Activated B cell treated with CpG ODN at 0.5 μM for 24 hours (primary cell): ENCODE results near the gene ADAMTSL2. TPM values are rescaled to one million over a fixed set of nuclear protein-coding genes. Genes with fewer than 3 reads are reported as not detected.

ENCODE experiments used
- ATAC-seq: fragments of 200-7000 bp; cut with Tn5 transposase; one replicate; pipeline ENCODE4 v1.10.0; 2021; ENCODE audit warnings: low read depth, mild to moderate bottlenecking, moderate library complexity
- CTCF ChIA-PET: fragments of 350-600 bp; sonication (Branson Sonifier 250); formaldehyde crosslinking; loops from one replicate; lab custom pipeline; 2021; ENCODE audit warnings: antibody characterized with exemption; lab: Charles Lee
- POLR2A ChIA-PET: fragments of 350-600 bp; sonication (Branson Sonifier 250); formaldehyde crosslinking; loops from one replicate; lab custom pipeline; 2021; ENCODE audit warnings: antibody characterized with exemption; lab: Charles Lee
- DNase-seq: peaks from one replicate; pipeline ENCODE4 v3.0.0; 2022
- H3K27ac Mint-ChIP-seq: one replicate; pipeline ENCODE4 v1.8.0; 2020; ENCODE audit warnings: mixed read lengths
- H3K27me3 Mint-ChIP-seq: one replicate; pipeline ENCODE4 v1.8.0; 2021; ENCODE audit warnings: mixed read lengths
- H3K36me3 Mint-ChIP-seq: one replicate; pipeline ENCODE4 v1.8.0; 2021; ENCODE audit warnings: low read depth, mixed read lengths
- H3K4me1 Mint-ChIP-seq: one replicate; pipeline ENCODE4 v1.8.0; 2021; ENCODE audit warnings: mixed read lengths
- H3K4me3 Mint-ChIP-seq: one replicate; pipeline ENCODE4 v1.8.0; 2020; ENCODE audit warnings: mild to moderate bottlenecking, mixed read lengths
- H3K9me3 Mint-ChIP-seq: one replicate; pipeline ENCODE4 v1.8.0; 2020; ENCODE audit warnings: mixed read lengths
- intact Hi-C: fragments of 100-400 bp; cut with micrococcal nuclease; formaldehyde crosslinking; loops from one replicate; pipeline ENCODE4 v1.15.1; 2024
- total RNA-seq: library from RNA; stranded (reverse); gene quantifications from 2 replicates; pipeline ENCODE4 v1.2.3, GENCODE V29; 2022
- TF ChIP-seq, protein P1 (sequence below): fragments of 200-600 bp; IDR thresholded peaks from one replicate; pipeline ENCODE4 v1.8.0; 2022; ENCODE audit warnings: antibody characterized with exemption, mild to moderate bottlenecking

The ADAMTSL2 gene
- total RNA-seq, 1 donor from 2014 or later, result not detected

DNA sequence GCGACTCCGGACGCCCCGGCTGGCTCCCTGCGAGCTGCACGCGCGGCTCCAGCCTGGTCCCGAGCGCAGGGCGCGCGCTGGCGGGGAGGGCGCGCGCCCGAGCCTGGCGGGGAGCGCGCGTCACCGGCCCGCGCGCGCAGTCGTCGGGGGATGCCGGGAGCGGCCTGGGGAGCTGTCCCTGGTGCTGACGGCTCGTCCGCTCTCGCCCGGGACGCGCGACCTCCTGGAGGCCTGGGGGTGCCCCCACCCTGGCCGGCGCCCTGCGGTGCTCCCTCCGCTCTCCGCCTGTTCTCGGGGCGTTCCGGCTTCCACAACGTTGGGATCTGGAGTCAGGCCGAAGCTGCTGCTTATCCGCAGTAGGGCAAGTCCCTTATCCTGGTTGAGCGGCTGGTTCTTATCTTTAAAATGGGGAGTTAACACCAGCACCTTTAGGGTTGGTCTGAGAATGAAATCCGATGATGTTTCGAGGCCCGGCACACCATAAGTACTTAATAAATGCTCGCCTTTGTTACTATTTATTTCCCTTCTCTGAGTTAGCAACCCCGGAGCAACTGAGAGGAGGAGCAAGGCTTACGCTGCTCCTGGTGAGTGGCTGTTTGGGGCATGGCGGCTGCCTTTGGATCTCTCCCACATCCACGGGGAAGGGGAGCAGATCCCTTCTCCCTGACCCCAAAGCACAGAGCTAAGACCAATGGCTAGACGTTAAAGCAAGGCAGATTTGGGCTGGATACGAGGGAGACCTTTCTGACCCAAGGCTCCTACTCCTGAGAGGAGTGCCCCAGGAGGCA, 75.0 kb downstream of the ADAMTSL2 start, which contains the start of gene FAM163B:
FAM163B (minus strand) TSS at position 79 of the 788 bp plus-strand sequence. CDS start 29,166 bp downstream, outside the sequence.
- POLR2A ChIA-PET, result interaction anchor here (0.7 kb wide), 1 partner anchor 745 kb away, joined by 6 read pairs; no protein-coding TSS in a partner anchor
- H3K27ac Mint-ChIP-seq, result no peak within 1 kb of the TSS
- H3K9me3 Mint-ChIP-seq, result no peaks in the 10 kb centered on the region
- CTCF ChIA-PET, result interaction anchor here (0.6 kb wide), 1 partner anchor 114 kb away, joined by 4 read pairs; no protein-coding TSS in a partner anchor
- H3K4me1 Mint-ChIP-seq, result peaks cover 5% of the 10 kb centered on the region
- H3K36me3 Mint-ChIP-seq, result no peaks in the 10 kb centered on the region
- ATAC-seq, result no peak
- no peak for DNase-seq
- no peak within 1 kb of the TSS for H3K4me3 Mint-ChIP-seq
- peaks cover 45% of the 10 kb centered on the region for H3K27me3 Mint-ChIP-seq
- intact Hi-C loops, result no loop called here
- TF ChIP-seq, protein P1, sequence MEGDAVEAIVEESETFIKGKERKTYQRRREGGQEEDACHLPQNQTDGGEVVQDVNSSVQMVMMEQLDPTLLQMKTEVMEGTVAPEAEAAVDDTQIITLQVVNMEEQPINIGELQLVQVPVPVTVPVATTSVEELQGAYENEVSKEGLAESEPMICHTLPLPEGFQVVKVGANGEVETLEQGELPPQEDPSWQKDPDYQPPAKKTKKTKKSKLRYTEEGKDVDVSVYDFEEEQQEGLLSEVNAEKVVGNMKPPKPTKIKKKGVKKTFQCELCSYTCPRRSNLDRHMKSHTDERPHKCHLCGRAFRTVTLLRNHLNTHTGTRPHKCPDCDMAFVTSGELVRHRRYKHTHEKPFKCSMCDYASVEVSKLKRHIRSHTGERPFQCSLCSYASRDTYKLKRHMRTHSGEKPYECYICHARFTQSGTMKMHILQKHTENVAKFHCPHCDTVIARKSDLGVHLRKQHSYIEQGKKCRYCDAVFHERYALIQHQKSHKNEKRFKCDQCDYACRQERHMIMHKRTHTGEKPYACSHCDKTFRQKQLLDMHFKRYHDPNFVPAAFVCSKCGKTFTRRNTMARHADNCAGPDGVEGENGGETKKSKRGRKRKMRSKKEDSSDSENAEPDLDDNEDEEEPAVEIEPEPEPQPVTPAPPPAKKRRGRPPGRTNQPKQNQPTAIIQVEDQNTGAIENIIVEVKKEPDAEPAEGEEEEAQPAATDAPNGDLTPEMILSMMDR, result no peak

DNA sequence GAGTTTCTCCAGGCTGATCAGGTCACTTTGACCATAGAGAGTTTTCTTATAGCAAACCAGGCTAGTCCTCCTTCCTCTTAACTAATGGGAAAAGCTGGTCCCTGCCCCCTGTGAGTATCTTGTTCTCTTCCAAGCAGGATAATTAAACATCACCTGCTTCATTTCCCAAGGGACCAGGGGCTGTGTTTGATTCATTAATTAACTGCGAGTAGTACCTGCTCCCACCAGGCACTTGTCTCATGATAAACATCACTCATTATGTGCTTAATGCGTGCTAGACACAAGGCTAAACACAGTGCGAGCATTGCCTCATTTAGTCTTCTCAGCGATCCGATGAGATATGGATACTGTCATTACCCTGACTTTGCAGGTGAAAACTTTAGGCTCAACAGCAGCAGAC, 76.3 kb downstream of the ADAMTSL2 start:
- Mint-ChIP-seq H3K36me3 (no peaks in the 10 kb centered on the region), H3K4me1 (no peaks in the 10 kb centered on the region), H3K9me3 (no peaks in the 10 kb centered on the region), H3K27ac (no peak overlapping the region), H3K4me3 (no peak overlapping the region), H3K27me3 (peaks cover 46% of the 10 kb centered on the region)
- intact Hi-C loops, result no loop called here
- TF ChIP-seq, protein P1, result no peak
- no peak for DNase-seq
- CTCF ChIA-PET, result no interaction called here
- POLR2A ChIA-PET, result no interaction called here
- ATAC-seq, result no peak

DNA sequence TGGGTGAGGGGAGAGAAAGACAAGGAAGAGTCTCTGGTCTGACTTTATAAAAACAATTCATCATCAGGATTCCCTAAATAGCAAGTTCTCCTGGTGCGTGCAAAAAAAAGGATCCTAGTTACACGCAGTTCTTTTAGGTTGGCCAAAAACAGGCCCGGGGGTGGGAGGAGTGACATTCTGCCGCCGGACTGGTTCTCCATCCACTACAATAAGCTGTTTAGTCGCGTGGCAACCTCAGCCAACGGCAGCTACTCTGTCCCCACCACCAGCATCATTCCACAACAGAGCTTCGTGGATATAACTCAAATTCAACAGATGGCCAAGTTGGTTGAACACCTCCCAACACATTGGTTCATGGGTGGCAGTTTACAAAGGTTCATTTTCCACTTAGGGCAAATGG, 77.5 kb downstream of the ADAMTSL2 start:
- no peaks in the 10 kb centered on the region for H3K9me3 Mint-ChIP-seq
- H3K27me3 Mint-ChIP-seq, result peaks cover 46% of the 10 kb centered on the region
- ChIA-PET POLR2A (no interaction called here), CTCF (no interaction called here)
- H3K27ac Mint-ChIP-seq, result no peak overlapping the region
- H3K4me3 Mint-ChIP-seq, result no peak overlapping the region
- no peaks in the 10 kb centered on the region for H3K36me3 Mint-ChIP-seq
- DNase-seq, result no peak
- H3K4me1 Mint-ChIP-seq, result no peaks in the 10 kb centered on the region
- intact Hi-C loops, result no loop called here
- no peak for ATAC-seq
- TF ChIP-seq, protein P1, result no peak

DNA sequence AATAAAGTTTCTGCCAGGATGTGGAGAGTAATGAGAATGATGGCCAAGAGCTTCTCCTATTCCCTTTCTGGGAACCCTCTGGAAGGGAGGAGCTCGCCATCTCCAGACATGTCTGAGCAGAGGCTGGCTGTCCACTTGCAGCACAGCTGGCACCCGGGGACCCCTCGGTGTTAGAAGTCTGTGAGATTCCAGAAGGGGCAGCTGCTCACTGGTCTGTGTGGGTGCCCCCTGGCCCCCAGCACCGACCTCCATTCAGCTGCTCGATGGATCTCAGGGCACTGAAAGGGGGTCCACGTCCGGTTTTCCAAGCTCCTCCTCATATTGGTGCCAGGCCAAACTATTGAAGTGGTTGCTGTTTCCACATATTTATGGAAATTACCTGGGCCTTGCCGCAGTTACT, 78.3 kb downstream of the ADAMTSL2 start:
- H3K9me3 Mint-ChIP-seq, result no peaks in the 10 kb centered on the region

DNA sequence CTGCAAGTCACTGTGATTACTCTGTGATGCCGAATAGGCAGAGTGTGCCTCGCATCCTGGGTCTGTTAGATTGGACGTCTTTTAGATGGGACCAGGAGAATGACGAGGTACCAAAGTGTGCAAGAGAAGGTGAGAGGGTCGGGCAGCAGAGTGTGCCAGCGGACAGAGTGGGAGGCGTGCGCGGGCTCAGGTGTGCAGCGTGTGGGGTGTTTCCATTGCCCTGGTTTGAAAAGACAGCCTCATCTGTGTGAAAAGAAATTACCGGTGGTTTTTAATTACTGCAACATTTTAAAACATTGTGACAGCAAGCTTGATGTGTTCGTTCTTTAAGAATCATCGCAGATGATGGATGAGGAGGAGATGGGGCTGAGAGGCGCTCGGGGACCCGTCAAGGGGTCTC, 78.9 kb downstream of the ADAMTSL2 start:
- Mint-ChIP-seq H3K36me3 (no peaks in the 10 kb centered on the region), H3K4me3 (no peak overlapping the region), H3K4me1 (no peaks in the 10 kb centered on the region), H3K9me3 (no peaks in the 10 kb centered on the region), H3K27ac (no peak overlapping the region), H3K27me3 (peaks cover 37% of the 10 kb centered on the region)
- intact Hi-C loops, result no loop called here
- DNase-seq, result no peak
- no peak for ATAC-seq
- POLR2A ChIA-PET, result no interaction called here
- TF ChIP-seq, protein P1, result no peak
- CTCF ChIA-PET, result no interaction called here

More for the DNA sequence above, 78.3 kb downstream of the ADAMTSL2 start:
- Mint-ChIP-seq H3K27ac (no peak overlapping the region), H3K36me3 (no peaks in the 10 kb centered on the region), H3K27me3 (peaks cover 40% of the 10 kb centered on the region), H3K4me1 (no peaks in the 10 kb centered on the region), H3K4me3 (no peak overlapping the region)
- ChIA-PET POLR2A (no interaction called here), CTCF (no interaction called here)
- TF ChIP-seq, protein P1, result no peak
- intact Hi-C loops, result no loop called here
- ATAC-seq, result no peak
- DNase-seq, result no peak
